NOMO-1 treated with dmso at 0.1 percent for 144 hours (cell line): Measurements from ENCODE around the gene ERAP2.

ENCODE experiments used
- DNase-seq: peaks from one replicate; lab custom pipeline; 2025; ENCODE audit not compliant: unreplicated experiment; lab: John Stamatoyannopoulos, UW

The ERAP2 gene

GRCh38 chr5:96961053-96961452 lies 84.8 kb downstream of the ERAP2 start:
- DNase-seq: peak; percentile 26

GRCh38 chr5:96962540-96962991 lies 86.3 kb downstream of the ERAP2 start:
- peak; percentile 16 for DNase-seq

GRCh38 chr5:96963267-96963666 lies 87.0 kb downstream of the ERAP2 start:
- no peak for DNase-seq

GRCh38 chr5:96966801-96967200 lies 90.5 kb downstream of the ERAP2 start:
- DNase-seq: no peak

GRCh38 chr5:96967400-96967799 lies 91.1 kb downstream of the ERAP2 start:
- DNase-seq: no peak

- no peak for DNase-seq
Observed at GRCh38 chr5:96968074-96968473, 91.8 kb downstream of the ERAP2 start.

GRCh38 chr5:96968614-96969013 lies 92.3 kb downstream of the ERAP2 start:
- DNase-seq: no peak
